WTC11 (cell line): ENCODE results near the gene SIAH3.

Experiments
- ATF2 ChIP-seq: sonication (generic); formaldehyde crosslinking; IDR thresholded peaks from 2 replicates; pipeline ENCODE4 v1.8.1; 2022; ENCODE audit warnings: low read depth, missing genetic modification reagents, borderline replicate concordance
- CBFB ChIP-seq: sonication (generic); formaldehyde crosslinking; IDR thresholded peaks from 2 replicates; pipeline ENCODE4 v1.8.1; 2022; ENCODE audit warnings: mild to moderate bottlenecking, low read depth, missing genetic modification reagents
- CREM ChIP-seq: sonication (generic); formaldehyde crosslinking; IDR thresholded peaks from 2 replicates; pipeline ENCODE4 v1.8.1; 2022; ENCODE audit warnings: mild to moderate bottlenecking, missing genetic modification reagents, moderate library complexity
- E2F5 ChIP-seq: sonication (generic); formaldehyde crosslinking; IDR thresholded peaks from 2 replicates; pipeline ENCODE4 v1.8.1; 2022; ENCODE audit warnings: mild to moderate bottlenecking, moderate library complexity, missing genetic modification reagents
- IRF2 ChIP-seq: sonication (generic); formaldehyde crosslinking; IDR thresholded peaks from 2 replicates; pipeline ENCODE4 v1.8.0; 2022; ENCODE audit warnings: low read depth, missing genetic modification reagents, borderline replicate concordance
- NFE2L1 ChIP-seq: sonication (generic); formaldehyde crosslinking; IDR thresholded peaks from 2 replicates; pipeline ENCODE4 v1.8.1; 2023; ENCODE audit warnings: missing genetic modification reagents
- NR2C2 ChIP-seq: sonication (generic); formaldehyde crosslinking; IDR thresholded peaks from 2 replicates; pipeline ENCODE4 v1.8.0; 2022; ENCODE audit warnings: mild to moderate bottlenecking, missing genetic modification reagents
- TF ChIP-seq, protein P1 (sequence below): fragments of 200-600 bp; IDR thresholded peaks from 2 replicates; pipeline ENCODE4 v1.8.0; 2022; ENCODE audit warnings: antibody characterized with exemption
- TF ChIP-seq, protein P2 (sequence below): sonication (generic); formaldehyde crosslinking; IDR thresholded peaks from 2 replicates; pipeline ENCODE4 v1.8.0; 2022; ENCODE audit warnings: mild to moderate bottlenecking, missing genetic modification reagents

GRCh38 chr13:45886466-45886865 lies 34.9 kb upstream of the SIAH3 start:
- TF ChIP-seq, protein P1, sequence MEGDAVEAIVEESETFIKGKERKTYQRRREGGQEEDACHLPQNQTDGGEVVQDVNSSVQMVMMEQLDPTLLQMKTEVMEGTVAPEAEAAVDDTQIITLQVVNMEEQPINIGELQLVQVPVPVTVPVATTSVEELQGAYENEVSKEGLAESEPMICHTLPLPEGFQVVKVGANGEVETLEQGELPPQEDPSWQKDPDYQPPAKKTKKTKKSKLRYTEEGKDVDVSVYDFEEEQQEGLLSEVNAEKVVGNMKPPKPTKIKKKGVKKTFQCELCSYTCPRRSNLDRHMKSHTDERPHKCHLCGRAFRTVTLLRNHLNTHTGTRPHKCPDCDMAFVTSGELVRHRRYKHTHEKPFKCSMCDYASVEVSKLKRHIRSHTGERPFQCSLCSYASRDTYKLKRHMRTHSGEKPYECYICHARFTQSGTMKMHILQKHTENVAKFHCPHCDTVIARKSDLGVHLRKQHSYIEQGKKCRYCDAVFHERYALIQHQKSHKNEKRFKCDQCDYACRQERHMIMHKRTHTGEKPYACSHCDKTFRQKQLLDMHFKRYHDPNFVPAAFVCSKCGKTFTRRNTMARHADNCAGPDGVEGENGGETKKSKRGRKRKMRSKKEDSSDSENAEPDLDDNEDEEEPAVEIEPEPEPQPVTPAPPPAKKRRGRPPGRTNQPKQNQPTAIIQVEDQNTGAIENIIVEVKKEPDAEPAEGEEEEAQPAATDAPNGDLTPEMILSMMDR = no peak
- TF ChIP-seq CBFB (CRISPR knock-in tag) (no peak), CREM (CRISPR knock-in tag) (no peak), ATF2 (CRISPR knock-in tag) (no peak), E2F5 (CRISPR knock-in tag) (no peak), NR2C2 (CRISPR knock-in tag) (no peak), NFE2L1 (CRISPR knock-in tag) (no peak), IRF2 (no peak)
- TF ChIP-seq, protein P2, sequence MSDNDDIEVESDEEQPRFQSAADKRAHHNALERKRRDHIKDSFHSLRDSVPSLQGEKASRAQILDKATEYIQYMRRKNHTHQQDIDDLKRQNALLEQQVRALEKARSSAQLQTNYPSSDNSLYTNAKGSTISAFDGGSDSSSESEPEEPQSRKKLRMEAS = no peak
